ENCODE data around the gene ZSCAN9. TPM values are rescaled to one million over a fixed set of nuclear protein-coding genes. Genes with fewer than 3 reads are reported as not detected.
A peak's percentile ranks its signal among the peaks of the same experiment; 100 is the strongest.

ZSCAN9 gene
- total RNA-seq, 1 experiment from 2014 or later = 25.8 TPM

- Mint-ChIP-seq H3K27ac (ENCODE audit: unreplicated experiment) (no peak overlapping the region), H3K4me3 (ENCODE audit: low read depth, unreplicated experiment) (no peak overlapping the region), H3K36me3 (ENCODE audit: insufficient read depth, unreplicated experiment) (no peaks in the 10 kb centered on the region), H3K9me3 (ENCODE audit: low read depth, unreplicated experiment) (no peaks in the 10 kb centered on the region), H3K4me1 (ENCODE audit: low read depth, unreplicated experiment) (no peaks in the 10 kb centered on the region), H3K27me3 (ENCODE audit: unreplicated experiment) (no peaks in the 10 kb centered on the region)
- CTCF ChIA-PET = interaction anchor here (0.6 to 1.0 kb wide), 2 partner anchors 17 to 83 kb away, joined by 3 to 6 read pairs; partner anchors contain the start of gene ZKSCAN4
- no peak for DNase-seq
- BruUV-seq (replicated peaks) = no TSS peak
- TF ChIP-seq CTCF (IDR thresholded peaks at IDR 0.05; ENCODE audit: unreplicated experiment) = no peak
- intact Hi-C loops (cut with micrococcal nuclease; ENCODE audit: unreplicated experiment) = no loop called here
Observed at GRCh38 chr6:28269492-28269891, 44.4 kb downstream of the ZSCAN9 start.

GRCh38 chr6:28274888-28275287, 49.8 kb downstream of the ZSCAN9 start:
- CTCF ChIA-PET = no interaction called here
- no TSS peak for BruUV-seq (replicated peaks)
- intact Hi-C loops (cut with micrococcal nuclease; ENCODE audit: unreplicated experiment) = no loop called here

GRCh38 chr6:28277746-28278145, 52.7 kb downstream of the ZSCAN9 start:
- Mint-ChIP-seq H3K27me3 (ENCODE audit: unreplicated experiment) (no peaks in the 10 kb centered on the region), H3K9me3 (ENCODE audit: low read depth, unreplicated experiment) (no peaks in the 10 kb centered on the region), H3K4me1 (ENCODE audit: low read depth, unreplicated experiment) (peaks cover 10% of the 10 kb centered on the region), H3K4me3 (ENCODE audit: low read depth, unreplicated experiment) (no peak overlapping the region), H3K27ac (ENCODE audit: unreplicated experiment) (no peak overlapping the region), H3K36me3 (ENCODE audit: insufficient read depth, unreplicated experiment) (peaks cover 15% of the 10 kb centered on the region)
- CTCF ChIA-PET = no interaction called here
- DNase-seq = no peak
- intact Hi-C loops (cut with micrococcal nuclease; ENCODE audit: unreplicated experiment) = no loop called here
- no TSS peak for BruUV-seq (replicated peaks)
- no peak for TF ChIP-seq CTCF (IDR thresholded peaks at IDR 0.05; ENCODE audit: unreplicated experiment)

More at GRCh38 chr6:28274888-28275287, 49.8 kb downstream of the ZSCAN9 start:
- Mint-ChIP-seq H3K9me3 (ENCODE audit: low read depth, unreplicated experiment) (no peaks in the 10 kb centered on the region), H3K4me1 (ENCODE audit: low read depth, unreplicated experiment) (no peaks in the 10 kb centered on the region), H3K36me3 (ENCODE audit: insufficient read depth, unreplicated experiment) (peaks cover 5% of the 10 kb centered on the region), H3K27ac (ENCODE audit: unreplicated experiment) (no peak overlapping the region), H3K4me3 (ENCODE audit: low read depth, unreplicated experiment) (no peak overlapping the region), H3K27me3 (ENCODE audit: unreplicated experiment) (no peaks in the 10 kb centered on the region)
- TF ChIP-seq CTCF (IDR thresholded peaks at IDR 0.05; ENCODE audit: unreplicated experiment) = no peak
- DNase-seq = no peak

- Mint-ChIP-seq H3K4me3 (ENCODE audit: low read depth, unreplicated experiment) (peak overlapping the region; percentile 91), H3K36me3 (ENCODE audit: insufficient read depth, unreplicated experiment) (peaks cover 10% of the 10 kb centered on the region), H3K27me3 (ENCODE audit: unreplicated experiment) (no peaks in the 10 kb centered on the region), H3K27ac (ENCODE audit: unreplicated experiment) (peak overlapping the region; percentile 53), H3K4me1 (ENCODE audit: low read depth, unreplicated experiment) (peaks cover 10% of the 10 kb centered on the region), H3K9me3 (ENCODE audit: low read depth, unreplicated experiment) (no peaks in the 10 kb centered on the region)
- no TSS peak for BruUV-seq (replicated peaks)
- CTCF ChIA-PET = interaction anchor here (0.7 to 3.1 kb wide), 3 partner anchors 13 to 75 kb away, joined by 3 to 10 read pairs (median 4); partner anchors contain the start of gene ZSCAN26
- TF ChIP-seq CTCF (IDR thresholded peaks at IDR 0.05; ENCODE audit: unreplicated experiment) = no peak
- intact Hi-C loops (cut with micrococcal nuclease; ENCODE audit: unreplicated experiment) = loop anchor here (2.0 to 5.0 kb wide), 2 partner anchors 28 to 72 kb away; partner anchors contain the start of gene ZKSCAN4
- DNase-seq = no peak
Observed at GRCh38 chr6:28280595-28281287, 55.7 kb downstream of the ZSCAN9 start.
